T47D (cell line): ENCODE data around the gene ZFYVE16.
"Not testable (repeated sequence)": the region's sequence is repeated elsewhere in the genome, so short reads cannot be mapped to it uniquely, and the experiment has no call there.

ENCODE experiments used
- DNase-seq, 2 experiments: peaks; one replicate each; pipeline versions ENCODE4 v3.0.0 to v3.0.0-alpha.2; 2011 to 2012; ENCODE audit warnings: low read depth in 1 of 2, low spot score in 1 of 2
- JUND ChIP-seq: IDR thresholded peaks from 2 replicates; pipeline ENCODE4 v1.6.1; 2012; ENCODE audit warnings: low read depth
- in situ Hi-C: cut with HindIII; loops from 2 replicates; pipeline ENCODE4 v1.10.0; 2016; ENCODE audit warnings: low sequenced_read_pairs, low pct_unique_long_range_greater_than_20kb

Gene ZFYVE16

GRCh38 chr5:80399526-80400239 is 8.2 kb upstream of the ZFYVE16 start:
- TF ChIP-seq JUND: no peak
- DNase-seq: peak in 1 of 2 experiments; percentile 13
- in situ Hi-C loops: no loop called here

- DNase-seq, in situ Hi-C loops: not testable (repeated sequence)
These were observed 7.5 kb upstream of the ZFYVE16 start for GRCh38 chr5:80400368-80400767.

- no peak for TF ChIP-seq JUND
- DNase-seq: no peak
- in situ Hi-C loops: no loop called here
These were observed 4.1 kb upstream of the ZFYVE16 start for GRCh38 chr5:80403782-80404181.

DNA sequence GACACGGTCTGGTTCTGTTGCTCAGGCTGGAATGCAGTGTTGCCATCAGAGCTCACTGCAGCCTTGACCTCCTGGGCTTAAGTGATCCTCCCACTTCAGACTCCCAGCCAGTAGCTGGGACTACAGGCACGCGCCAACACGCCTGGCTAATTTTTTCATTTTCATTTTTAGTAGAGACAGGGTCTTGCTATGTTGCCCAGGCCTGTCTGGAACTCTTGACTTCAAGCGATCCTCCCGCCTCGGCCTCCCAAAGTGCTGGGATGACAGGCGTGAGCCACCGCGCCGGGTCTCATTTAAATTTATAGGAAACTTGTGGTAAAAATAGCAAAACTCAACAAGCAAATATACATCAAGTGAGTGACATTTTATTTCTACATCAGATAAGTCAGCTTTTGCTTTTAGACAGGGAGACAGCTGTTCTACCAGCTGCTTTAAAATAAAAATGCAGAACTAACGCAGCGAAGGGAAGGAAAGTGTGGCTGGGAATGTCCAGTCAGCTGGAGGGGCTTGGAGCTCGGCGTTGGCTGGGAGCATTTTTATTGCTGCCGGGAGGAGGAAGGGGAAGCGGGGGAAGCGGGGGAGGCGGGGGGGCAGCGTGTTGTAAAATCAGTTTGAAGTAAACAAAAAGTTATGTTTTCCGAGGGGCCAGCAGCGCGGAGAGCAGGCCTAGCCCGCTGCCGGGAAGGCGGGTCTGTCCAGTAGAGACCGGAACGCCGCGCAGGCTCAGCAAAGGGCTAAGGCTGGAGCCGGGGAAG is 707 bp upstream of the ZFYVE16 start:
- DNase-seq: peak; percentile 7 to 32
- no peak for TF ChIP-seq JUND
- in situ Hi-C loops: no loop called here

GRCh38 chr5:80408484-80409366 is 861 bp downstream of the ZFYVE16 start:
- in situ Hi-C loops: no loop called here
- no peak for TF ChIP-seq JUND
- peak; percentile 18 to 78 for DNase-seq

- in situ Hi-C loops: no loop called here
- no peak for TF ChIP-seq JUND
- peak in 1 of 2 experiments; percentile 7 for DNase-seq
These were observed 1.6 kb downstream of the ZFYVE16 start for GRCh38 chr5:80409367-80409966.

DNA sequence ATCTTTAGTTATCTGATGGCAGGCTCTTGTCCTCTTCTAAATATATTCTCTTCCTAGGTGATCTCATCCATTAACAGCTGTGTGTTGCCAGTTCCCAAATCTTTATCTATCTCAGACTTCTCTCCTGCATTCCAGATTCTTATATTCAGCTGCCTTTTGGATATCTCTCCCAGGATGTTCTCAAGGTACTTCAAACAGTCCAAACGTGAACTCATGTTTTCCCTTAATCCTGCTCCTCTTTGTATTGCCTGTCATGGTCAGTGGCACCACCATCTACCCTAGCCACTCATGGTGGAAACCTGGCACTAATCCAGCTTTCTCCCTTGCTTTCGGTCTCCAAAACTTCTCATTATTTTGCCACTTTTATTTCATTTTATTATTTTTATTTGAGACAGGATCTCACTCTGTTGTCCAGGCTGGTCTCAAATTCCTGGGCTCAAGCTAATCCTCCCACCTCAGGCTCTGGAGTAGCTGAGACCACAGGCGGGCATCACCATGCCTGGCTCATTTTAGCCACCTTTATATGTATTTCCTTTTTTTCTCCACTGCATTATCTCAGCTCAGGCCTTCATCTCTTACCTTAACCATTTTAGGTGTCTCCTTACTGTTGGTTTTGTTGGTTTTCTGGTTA is 3.8 kb downstream of the ZFYVE16 start:
- no peak for DNase-seq
- no peak for TF ChIP-seq JUND
- in situ Hi-C loops: no loop called here

DNA sequence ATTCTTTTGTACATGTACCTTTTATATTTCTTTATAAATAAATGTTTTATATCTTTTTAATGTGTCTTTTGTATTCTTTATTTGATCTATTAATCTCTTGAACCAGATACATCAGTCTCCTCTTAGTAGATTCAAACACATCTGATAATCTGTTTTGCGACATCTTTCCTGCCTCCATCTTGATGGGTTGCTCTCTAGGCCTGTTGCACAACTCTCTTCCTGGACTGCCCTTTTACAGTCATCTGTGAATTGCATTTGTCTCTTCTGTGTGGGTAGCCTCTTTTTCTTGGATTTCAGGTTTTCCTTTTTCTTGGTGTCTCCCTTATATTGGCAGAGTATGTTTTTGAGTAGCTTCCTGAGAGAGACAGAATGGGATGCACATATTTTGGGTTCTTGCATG is 6.2 kb downstream of the ZFYVE16 start:
- DNase-seq: no peak
- in situ Hi-C loops: no loop called here
- TF ChIP-seq JUND: no peak

- in situ Hi-C loops: no loop called here
- no peak for DNase-seq
- TF ChIP-seq JUND: no peak
These were observed 10.1 kb downstream of the ZFYVE16 start for GRCh38 chr5:80417973-80418372.

DNA sequence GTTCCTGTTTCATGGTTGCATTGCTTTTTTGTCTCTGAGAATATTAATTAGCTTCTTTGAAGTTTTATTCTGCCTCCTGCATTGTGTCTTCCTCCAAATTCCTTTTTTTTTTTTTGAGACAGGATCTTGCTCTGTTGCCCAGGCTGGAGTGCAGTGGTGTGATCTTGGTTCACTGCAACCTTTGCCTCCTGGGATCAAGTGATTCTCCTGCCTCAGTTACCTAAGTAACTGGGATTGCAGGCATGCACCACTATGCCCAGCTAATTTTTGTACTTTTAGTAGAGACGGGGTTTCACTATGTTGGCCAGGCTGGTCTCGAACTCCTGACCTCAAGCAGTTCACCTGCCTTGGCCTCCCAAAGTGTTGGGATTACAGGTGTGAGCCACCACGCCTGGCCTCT is 16.5 kb downstream of the ZFYVE16 start:
- in situ Hi-C loops, DNase-seq: not testable (repeated sequence)

GRCh38 chr5:80435476-80435875 is 27.6 kb downstream of the ZFYVE16 start:
- in situ Hi-C loops: no loop called here
- no peak for DNase-seq
- TF ChIP-seq JUND: no peak

DNA sequence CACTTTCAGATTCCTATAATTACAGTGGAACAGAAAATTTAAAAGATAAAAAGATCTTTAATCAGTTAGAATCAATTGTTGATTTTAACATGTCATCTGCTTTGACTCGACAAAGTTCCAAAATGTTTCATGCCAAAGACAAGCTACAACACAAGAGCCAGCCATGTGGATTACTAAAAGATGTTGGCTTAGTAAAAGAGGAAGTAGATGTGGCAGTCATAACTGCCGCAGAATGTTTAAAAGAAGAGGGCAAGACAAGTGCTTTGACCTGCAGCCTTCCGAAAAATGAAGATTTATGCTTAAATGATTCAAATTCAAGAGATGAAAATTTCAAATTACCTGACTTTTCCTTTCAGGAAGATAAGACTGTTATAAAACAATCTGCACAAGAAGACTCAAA is 29.5 kb downstream of the ZFYVE16 start:
- DNase-seq: no peak
- in situ Hi-C loops: no loop called here

More for the DNA sequence above, 29.5 kb downstream of the ZFYVE16 start:
- no peak for TF ChIP-seq JUND
